NCI-H460 (cell line): ENCODE results near the gene PDCD1LG2. TPM values are rescaled to one million over a fixed set of nuclear protein-coding genes. Genes with fewer than 3 reads are reported as not detected.
"Not testable (repeated sequence)": the region's sequence is repeated elsewhere in the genome, so short reads cannot be mapped to it uniquely, and the experiment has no call there.

Source experiments
- DNase-seq: peaks from one replicate; pipeline ENCODE4 v3.0.0-alpha.2; 2016; ENCODE audit warnings: low read depth; ENCODE audit errors: extremely low read depth
- polyA plus RNA-seq: library from polyadenylated mRNA; depleted of rRNA; stranded (reverse); fragments of >200 nt; gene quantifications from 2 replicates; pipeline ENCODE4 v1.2.3, GENCODE V29; 2014; cell fraction: nucleus; rRNA removed
- total RNA-seq: library from RNA; depleted of rRNA; stranded (reverse); fragments of >200 nt; shearing (Covaris generic); gene quantifications from 2 replicates; pipeline ENCODE4 v1.2.3, GENCODE V29; 2014; rRNA removed

The PDCD1LG2 gene
- 7.0 and 9.8 TPM in 2 replicates for total RNA-seq
- 0.76 and 2.3 TPM in 2 replicates for polyA plus RNA-seq

DNA sequence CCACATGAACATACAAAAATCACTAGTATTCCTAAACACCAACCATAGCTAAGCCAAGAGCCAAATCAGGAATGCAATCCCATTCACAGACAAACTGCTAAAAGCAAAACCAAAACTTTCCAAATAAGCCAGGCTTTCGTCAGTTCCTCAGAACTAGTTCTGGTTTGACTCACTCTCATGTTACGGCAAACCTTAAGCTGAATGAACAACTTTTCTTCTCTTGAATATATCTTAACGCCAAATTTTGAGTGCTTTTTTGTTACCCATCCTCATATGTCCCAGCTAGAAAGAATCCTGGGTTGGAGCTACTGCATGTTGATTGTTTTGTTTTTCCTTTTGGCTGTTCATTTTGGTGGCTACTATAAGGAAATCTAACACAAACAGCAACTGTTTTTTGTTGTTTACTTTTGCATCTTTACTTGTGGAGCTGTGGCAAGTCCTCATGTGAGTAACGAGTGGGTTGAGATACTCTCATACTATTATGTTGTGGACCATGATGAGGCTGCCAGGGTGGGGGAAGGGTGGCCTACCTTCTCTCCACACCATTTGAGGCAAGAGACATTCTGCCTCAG is at the start of gene PDCD1LG2:
TSS of gene PDCD1LG2 (plus strand) at position 172 of the 572 bp plus-strand sequence. CDS start 12,016 bp downstream, outside the sequence.
- peak; percentile 50 for DNase-seq

DNA sequence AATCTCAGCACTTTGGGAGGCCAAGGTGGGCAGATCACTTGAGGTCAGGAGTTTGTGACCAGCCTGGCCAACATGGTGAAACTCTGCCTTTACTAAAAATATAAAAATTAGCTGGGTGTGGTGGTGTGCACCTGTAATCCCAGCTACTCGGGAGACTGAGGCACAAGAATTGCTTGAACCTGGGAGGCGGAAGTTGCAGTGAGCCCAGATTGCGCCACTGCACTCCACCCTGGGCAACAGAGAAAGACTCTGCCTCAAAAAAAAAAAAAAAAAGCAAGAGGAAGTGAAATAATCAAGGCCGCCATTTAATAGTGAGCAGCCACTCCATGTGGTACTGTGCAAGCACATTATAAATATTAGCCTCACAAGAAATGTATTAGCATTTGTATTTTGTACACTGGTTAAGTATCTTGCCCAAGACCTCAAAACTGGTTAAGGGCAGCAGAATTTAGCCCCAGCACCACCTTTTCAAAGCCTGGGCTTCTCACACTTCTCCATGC is 45.5 kb upstream of the PDCD1LG2 start:
- DNase-seq: not testable (repeated sequence)

DNA sequence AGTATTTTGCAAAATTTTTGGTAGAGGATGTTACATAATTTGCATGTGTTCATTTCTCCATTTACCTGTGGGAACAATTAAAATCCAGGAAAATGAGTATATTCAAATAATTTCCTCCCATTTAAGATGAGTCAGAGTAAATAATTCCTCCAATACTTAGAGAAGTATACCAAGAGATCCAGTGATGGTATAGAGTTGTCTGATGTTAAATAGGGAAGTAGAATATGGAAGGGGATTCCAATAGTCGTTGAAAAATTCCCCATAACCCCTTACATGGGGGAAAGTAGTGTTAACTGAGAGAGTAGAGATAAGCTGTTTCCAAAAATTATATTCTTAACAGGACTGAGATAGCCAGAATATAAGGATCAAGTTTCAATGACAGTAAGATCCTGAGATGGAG is 44.3 kb upstream of the PDCD1LG2 start:
- DNase-seq: no peak

DNA sequence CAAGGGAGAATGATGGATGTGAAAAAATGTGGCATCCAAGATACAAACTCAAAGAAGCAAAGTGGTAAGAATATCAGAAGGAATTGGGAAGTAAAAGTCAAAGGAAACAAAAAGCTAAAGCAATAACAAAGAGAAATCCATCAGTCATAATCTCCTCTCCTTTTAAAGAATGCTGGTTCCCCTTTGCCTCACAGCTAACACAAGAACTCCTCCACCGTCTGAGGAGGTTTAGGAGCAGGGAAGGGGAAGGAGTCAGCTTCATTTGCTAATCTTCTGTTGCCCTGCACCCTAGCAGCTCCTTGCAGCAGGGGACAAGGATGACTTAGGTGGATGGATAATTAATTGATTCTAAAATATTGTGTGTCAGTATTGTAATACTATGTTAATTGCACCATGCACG is 43.6 kb upstream of the PDCD1LG2 start:
- no peak for DNase-seq

DNA sequence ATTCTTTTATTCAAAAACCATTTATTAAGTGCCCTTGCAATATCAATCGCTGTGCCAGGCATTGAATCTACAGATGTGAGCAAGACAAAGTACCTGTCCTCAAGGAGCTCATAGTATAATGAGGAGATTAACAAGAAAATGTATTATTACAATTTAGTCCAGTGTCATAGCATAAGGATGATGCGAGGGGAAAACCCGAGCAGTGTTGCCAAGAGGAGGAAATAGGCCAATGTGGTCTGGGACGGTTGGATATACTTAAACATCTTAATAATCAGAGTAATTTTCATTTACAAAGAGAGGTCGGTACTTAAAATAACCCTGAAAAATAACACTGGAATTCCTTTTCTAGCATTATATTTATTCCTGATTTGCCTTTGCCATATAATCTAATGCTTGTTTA is 41.5 kb upstream of the PDCD1LG2 start:
- no peak for DNase-seq

DNA sequence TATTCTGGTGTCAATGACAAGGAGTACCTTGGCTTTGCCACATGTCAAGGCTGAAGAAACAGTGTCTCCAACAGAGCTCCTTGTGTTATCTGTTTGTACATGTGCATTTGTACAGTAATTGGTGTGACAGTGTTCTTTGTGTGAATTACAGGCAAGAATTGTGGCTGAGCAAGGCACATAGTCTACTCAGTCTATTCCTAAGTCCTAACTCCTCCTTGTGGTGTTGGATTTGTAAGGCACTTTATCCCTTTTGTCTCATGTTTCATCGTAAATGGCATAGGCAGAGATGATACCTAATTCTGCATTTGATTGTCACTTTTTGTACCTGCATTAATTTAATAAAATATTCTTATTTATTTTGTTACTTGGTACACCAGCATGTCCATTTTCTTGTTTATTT is 40.2 kb upstream of the PDCD1LG2 start:
- DNase-seq: no peak

DNA sequence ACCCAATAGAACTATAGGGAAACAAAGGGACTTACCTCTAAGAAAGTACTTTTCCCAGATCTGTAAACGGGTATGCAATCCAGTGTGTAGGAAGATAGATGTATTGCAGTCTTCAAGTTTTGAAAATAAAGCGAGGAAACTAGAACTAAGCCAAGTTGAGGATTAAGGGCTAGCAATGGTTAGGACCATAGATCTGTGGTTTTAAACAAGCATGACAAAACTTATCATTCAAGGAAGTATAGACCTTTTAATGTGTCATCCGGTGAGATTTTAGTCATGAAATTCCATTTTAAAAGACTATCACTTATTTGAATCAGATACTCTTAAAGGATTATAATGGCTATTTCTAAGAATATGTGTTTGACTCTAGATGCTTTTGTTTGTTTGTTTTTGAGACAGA is 39.5 kb upstream of the PDCD1LG2 start:
- DNase-seq: no peak

DNA sequence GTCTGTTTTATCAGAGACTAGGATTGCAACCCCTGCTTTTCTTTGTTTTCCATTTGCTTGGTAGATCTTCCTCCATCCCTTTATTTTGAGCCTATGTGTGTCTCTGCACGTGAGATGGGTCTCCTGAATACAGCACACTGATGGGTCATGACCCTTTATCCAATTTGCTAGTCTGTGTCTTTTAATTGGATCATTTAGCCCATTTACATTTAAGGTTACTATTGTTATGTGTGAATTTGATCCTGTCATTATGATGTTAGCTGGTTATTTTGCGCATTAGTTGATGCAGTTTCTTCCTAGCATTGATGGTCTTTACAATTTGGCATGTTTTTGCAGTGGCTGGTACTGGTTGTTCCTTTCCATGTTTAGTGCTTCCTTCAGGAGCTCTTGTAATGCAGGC is 34.7 kb upstream of the PDCD1LG2 start:
- DNase-seq: not testable (repeated sequence)

DNA sequence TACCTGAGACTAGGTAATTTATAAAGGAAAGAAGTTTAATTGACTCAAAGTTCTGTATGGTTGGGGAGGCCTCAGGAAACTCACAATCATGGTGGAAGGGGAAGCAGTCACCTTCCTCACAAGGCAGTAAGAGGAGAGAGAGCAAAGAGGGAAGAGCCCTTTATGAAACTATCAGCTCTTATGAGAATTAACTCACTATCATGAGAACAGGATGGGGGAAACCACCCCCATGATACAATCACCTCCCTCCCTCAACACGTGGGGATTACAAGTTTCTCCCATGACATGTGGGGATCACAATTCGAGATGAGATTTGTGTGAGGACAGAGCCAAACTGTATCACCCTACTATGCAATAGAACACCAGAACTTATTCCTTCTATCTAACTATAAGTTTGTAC is 32.1 kb upstream of the PDCD1LG2 start:
- DNase-seq: no peak

DNA sequence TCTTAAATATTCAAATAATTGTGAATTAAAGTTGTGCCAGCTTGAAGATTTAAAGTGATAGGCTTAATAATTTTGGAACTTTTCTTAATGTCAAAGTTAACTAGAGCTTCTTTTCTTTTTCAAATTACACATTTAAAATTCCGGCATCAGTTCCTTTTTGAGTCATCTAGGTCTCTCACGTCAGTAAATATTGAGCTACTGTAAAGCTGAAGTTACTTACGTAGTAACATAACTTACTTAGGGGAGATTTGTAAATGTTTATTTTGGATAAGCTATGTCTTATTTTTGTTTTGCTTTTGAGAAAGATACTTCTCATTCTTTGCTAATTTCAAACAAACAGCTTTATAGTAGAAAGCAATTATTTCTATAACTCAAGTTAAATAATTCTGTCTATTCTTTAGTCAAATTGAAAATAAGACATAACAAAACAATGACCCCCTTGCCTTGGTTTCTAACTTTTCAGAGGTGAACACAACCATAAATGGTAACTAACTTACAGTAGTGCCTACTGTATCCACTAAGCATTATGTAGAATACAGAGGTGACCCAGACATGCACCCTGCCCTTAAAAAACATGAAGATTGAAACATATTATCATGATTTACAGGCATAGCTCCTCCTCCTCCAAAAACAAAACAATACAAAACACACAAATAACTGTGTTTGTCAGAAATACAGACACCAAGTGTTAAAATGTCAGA is 30.2 kb upstream of the PDCD1LG2 start:
- DNase-seq: peak; percentile 72

DNA sequence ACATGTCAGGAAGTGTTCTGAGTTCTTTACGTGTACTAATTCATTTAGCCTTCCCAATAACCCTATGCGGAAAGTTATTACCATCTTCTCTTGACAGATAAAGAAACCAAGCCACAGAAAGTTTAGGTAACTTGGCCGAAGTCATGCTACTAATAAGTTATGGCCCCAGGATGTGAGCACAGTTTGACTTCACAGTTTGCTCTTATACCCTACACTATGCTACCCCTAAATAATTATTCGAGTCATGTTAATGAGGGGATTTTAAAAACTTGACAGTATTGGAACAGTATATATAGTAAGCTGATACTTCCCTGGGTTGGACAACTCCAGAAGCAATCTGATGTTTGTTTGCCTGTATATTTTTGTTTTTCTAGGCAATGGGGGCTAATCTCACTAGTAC is 29.4 kb upstream of the PDCD1LG2 start:
- DNase-seq: peak; percentile 28

DNA sequence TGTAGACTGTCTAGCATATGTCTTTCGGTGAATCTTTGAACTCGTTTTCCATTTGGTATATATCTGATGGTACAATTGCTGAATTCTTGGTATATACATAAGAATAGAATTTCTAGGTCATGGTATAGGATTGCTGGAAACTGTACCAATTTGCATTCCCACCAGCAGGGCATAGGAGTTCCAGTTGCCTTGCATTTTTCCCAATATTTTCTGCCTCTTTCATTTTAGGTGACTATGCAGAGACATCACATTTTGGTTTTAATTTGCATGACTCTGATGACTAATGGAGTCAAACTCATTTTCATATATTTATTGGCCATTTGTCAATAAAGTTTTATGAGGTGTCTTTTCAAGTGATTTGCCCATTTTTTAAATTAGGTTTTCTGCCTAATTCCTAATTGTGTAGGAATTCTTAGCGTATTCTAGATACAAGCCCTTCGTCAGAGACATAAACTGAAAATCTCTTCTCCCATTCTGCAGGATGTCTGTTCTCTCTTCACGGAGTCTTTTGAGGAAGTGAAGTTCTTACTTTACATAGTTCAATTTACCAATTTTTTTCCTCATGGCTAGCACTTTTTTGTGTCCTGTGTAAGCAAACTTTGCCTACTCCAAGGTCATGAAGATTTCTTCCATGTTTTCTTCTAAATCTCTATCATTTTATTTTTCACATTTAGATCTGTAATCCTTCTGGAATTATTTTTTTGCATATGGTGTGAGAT is 28.9 kb upstream of the PDCD1LG2 start:
- peak; percentile 25 for DNase-seq

DNA sequence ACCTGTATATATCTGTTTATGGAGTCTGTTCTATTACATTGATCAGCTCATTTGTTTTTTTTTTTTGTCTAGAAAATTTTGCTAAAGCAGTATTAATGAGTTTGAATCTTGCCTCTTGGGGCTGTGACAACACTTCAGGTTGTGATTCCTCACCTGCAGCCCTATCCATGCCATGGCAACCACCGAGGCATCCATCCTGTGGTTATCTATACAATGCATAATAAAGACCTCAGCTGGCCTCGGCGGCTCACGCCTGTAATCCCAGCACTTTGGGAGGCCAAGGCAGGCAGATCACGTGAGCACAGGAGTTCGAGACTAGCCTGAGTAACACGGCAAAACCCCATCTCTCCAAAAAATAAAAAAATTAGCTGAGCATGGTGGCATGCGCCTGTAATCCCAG is 28.1 kb upstream of the PDCD1LG2 start:
- DNase-seq: no peak

DNA sequence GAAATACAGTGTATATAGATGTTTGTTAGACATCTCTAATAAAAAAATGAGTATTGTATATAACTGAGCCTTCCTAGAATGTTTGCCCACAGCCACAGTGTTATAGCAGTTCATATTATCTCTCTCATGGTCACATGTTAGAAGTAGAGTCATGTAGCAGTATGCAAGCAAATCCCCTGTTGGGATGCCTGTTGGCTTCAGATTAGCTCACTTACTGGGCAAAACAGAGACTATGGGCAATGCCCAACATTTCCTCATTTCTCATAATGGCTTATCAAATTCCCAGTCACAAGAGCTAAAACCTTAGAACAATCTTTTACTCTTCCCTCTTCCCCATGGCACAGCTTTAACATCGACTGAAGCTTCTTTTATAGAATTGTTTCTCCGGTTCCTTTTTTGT is 27.0 kb upstream of the PDCD1LG2 start:
- no peak for DNase-seq

DNA sequence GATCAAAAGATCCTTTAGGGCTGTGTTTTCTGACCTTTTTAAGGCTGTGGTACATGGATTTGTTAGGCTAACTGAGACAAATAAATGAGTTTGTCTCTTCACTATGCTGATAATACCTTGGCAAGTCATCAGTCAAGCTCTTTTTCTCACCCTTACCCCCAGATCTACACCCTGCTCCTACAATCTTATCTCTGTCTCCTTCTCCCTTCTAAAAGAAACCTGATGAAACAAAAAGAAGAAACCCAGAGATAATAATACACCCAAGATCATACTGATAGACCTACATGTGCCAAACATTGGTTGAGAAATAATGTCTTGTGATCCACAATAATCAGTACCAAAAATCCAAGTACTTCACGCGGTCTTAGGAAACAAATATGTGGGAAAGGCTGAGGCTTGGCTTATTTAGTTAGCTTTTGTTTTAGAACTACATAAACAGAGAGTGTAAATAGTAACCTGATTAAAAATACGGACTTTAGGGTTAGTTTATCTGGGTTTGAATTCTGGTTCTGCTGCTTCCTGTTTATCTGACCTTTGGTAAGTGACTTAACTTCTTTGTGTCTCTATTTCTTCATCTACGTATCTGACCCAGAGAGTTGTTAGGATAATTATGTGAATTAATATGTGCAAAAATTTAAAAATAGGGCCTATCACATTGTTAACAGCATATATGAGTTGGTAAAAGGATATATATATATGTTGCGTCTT is 24.8 kb upstream of the PDCD1LG2 start:
- no peak for DNase-seq

DNA sequence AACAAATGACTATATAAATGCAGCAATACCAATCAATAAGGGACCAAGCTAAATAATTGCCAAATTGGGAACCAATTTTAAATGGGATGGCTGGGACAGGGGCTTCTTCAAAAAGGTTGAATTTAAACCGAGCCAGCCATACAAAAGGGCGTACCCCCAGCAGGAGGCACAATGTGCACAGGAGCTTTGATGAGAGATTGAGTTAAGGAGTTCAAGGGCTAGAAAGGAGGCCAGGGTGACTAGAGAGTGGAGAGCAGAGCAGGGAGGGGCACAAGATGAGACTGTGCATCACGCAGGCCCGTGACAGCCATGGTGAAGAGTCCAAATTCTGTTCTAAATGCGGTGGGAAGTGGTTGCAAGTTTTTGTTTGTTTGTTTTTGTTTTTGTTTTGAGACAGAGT is 23.3 kb upstream of the PDCD1LG2 start:
- DNase-seq: no peak

DNA sequence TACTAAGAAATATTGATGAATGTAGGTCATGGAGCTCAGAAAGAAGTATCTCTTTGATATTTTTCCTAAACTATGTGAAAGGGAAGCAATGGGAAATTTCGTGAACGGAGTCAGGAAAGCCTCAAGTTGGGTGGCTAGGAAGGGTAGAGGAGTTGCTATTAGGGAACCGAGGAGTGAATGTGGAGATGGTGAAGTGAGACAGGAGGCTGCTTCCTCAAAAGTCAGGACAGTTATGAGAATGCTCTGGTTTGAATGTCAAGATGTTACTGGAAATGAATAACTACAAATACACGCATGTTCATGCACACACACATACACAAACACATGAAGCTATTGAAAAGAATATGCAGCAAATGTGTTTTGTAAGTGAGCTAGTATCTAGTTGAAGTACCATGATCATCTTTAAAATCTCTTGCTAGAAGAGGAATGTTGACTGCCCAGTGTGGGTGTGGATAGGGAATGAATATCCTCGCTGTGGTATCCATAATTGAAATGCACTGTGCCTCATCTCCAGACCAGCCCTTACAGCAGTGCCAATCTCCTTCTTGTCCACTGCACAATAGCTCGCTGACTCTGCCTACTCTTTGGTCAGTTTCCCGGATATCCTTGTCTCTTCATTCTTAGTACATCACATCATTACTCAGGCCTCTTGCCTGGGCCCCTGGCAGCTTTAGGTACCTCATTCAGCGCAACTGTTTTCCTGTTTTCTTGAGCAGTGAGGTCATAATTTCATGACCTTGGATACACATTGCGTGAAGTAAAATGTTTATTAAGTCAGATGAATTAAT is 21.9 kb upstream of the PDCD1LG2 start:
- DNase-seq: no peak

DNA sequence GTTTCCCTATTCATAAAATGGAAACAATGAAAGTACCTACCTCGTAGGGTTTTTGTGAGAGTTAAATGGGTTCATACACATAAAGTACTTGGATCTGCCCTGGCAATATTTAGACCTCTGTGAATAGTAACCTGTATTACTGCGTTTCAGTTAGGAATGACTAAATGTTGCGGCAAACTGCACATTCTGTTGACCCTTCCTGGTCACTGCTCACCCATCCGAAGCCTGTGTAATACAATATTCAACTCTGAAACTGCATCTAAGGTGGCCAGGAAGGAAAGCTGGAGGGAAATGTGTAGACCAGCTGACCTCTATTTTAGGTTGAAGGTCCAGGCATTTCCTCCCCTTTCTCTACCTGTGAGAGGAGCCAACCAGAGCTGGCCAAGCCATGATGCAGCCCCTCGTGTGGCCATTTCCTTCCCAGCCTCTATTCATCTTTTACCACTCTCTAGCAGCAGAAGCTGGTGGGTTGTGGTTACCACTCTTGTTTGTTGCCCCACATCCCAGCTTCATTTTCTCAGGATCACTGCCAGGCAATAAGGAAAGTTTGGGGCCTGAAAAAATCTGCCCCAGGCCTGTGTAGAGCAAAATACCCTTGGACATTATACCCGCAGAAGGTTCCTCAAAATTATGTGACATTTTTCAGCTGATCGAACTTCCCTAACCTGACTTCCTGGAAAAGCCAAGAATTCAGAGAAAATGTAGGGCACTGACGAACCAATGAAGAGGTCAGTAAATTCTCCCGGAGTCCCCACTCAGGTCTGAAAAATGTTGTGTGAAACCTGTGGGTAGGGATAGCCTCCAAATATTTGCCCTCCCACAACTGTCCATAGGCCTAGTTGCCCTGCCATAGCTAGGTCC is 20.5 kb upstream of the PDCD1LG2 start:
- DNase-seq: no peak

DNA sequence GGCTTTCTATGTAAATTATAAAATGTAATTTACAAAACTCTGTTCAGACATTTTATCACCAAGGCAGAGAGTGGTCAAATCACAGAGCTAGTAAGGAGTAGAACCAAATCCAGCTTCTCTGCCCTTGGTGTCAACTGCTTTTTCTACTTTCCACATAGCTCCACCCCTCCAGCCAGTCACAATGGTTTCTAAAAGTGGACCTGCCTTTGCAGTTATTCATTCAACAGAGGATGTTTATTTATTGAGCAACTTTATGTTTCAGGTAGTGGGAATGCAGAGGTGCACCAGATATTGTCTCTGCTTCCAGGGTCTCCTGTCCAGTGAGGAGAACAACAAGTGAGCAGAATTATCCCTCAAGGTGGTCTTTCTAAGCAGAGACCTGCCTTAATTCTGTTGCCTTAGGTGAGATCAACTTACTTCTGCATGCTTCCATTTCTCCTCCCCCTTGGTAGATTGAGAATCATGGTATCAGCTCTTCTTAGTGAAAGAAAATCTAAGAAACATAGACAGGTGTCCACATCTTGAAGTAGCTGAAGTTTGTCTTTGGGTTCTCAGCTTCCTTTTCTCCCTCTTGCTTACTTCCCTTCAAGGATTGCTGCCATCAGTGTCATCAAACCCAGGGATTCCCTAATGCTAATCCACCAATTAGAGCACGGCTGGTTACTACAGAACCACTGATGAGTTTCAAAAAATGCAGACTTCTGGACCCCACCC is 17.2 kb upstream of the PDCD1LG2 start:
- no peak for DNase-seq
